Activated CD8-positive, alpha-beta memory T cell treated with anti-CD3 and anti-CD28 coated beads for 48 hours (primary cell): ENCODE measurements around the gene IFT22.
"Not testable (repeated sequence)": the region's sequence is repeated elsewhere in the genome, so short reads cannot be mapped to it uniquely, and the experiment has no call there.

Experiments
- DNase-seq, 3 experiments: peaks; one replicate each; pipeline ENCODE4 v3.0.0-alpha.2; 2020; ENCODE audit warnings: low read depth in 2 of 3, low spot score in 2 of 3

IFT22 gene

DNA sequence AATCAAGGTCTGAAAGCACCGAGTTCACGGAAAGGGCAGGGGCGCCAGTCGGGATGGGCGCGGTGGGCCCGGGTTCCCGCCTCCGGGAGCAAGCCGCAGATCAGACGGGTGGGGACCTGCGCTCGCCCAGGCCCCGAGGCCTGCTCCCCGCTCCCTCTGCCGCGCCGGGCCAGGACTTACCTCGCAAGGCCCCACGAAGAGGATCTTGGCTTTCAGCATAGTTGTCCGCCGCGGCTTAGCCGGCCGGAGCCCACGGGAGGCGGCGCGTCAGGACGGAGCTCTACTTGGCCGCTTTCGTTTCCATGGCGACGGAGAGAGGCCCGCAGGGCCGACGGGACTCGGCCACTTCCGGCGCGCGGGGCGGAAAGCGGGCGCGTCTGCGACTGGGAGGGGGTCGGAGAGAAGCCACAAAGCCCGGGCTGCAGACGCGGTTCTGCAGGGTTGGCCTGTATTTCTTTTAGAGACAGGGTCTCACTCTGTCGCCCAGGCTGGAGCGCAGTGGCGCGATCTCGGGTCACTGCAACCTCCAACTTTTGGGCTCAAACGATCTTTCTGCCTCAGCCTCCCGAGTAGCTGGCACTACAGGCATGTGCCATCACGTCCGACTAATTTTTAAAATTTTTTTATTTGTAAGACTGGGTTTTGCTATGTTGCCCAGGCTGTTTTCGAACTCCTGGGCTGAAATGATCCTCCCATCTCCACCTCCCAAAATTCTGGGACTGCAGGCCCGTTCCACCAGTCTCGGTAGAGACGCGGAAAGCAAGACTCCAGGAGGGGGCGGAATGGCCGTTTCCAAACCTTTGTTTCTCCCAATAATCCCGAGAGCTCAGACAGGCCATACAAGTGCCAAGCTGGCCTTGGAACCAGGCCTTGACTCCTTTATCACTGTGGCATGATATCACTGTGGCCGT, at the start of gene IFT22:
IFT22 (minus strand) TSS at position 322 of the 911 bp plus-strand sequence; CDS start at position 219, 103 bp downstream.
- peak; percentile 64 to 73 (median 68) for DNase-seq

DNA sequence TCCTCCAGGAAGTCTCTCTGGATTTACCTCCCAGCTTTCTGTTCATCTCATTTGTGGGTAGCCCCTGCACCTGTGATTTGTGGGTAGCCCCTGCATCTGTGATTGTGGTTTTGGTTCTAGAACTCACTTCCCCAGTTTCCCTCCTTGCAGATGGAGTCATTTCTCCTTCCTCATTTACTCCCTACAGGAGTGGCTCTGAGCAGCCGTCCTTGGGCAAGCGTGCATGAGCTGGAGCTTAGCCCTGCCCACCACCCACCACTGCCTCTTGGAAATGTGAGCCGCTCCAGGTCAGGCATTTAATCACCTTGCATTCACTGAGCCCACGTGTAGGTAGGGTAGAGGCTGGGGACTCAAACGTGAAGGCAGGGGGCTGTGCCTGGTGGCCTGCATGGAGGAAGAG, 49.2 kb upstream of the IFT22 start:
- DNase-seq = no peak

DNA sequence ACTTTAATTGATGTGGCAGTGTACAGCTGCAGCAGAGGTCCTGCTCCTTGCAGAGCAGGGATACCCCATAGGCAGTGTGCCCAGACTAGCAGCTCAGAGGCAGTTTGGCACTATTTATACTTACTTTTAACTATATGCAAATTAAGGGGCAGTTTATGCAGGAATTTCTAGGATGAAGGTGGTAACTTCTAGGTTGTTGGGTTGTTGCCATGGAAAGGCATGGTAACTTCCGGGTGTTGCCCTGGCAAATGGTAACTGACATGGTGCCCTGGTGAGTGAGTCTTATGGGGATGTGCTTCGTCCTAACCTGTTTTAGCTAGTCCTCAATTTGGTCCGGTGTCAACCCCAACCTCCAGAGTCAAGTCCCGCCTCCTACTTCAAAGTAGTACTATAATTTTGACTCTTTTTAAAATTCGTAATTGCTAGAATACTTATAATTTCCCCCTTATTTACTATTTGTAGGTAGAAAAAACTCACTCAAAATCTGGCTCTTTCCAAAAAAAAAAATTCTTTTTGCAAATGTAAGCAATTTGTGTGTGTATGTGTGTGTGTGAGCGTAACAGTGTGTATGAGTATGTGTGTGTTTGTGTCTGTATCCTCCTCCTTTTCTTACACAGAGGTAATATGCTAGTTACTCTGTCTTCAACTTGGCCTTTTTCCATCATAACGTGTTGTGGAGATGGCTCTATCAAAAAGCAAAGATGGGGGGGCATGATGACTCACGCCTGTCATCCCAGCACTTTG, 47.0 kb upstream of the IFT22 start:
- DNase-seq = no peak

DNA sequence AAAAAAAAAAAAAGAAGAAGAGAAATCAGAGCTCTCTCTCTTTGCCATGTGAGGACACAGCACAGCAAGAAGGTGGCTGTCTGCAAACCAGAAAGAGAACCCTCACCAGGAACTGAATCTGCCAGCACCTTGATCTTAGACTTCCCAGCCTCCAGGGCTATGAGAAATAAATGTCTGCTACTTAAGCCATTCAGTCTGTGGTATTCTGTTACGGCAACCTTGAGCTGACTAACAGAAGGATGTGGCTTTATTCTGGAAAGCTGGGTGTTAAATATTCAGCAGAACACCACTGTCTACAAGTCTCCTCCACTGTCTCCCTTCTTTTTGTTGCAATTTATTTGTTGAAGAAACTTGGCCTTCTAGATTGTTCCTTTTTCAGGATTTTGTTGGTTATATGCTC, 46.1 kb upstream of the IFT22 start:
- DNase-seq = no peak

DNA sequence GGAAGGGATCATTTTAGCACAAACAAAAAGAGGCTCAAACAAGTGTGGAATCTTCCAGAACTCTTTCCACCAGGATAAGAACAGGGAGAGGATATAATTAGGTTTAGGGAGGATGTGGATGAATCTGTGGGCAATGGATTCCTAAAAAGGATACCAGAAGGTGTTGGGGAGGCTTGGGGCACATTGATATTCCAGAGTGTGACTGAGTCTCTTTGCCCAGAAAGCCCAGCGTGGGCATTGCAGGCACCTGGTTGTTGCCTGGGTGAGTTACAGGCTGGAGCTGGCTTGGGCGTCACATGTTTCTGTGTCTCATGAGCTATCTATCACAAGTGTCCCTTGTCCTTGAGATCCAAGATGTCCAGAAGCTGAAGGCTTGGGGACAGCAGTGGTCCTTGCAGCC, 44.3 kb upstream of the IFT22 start:
- DNase-seq = no peak

DNA sequence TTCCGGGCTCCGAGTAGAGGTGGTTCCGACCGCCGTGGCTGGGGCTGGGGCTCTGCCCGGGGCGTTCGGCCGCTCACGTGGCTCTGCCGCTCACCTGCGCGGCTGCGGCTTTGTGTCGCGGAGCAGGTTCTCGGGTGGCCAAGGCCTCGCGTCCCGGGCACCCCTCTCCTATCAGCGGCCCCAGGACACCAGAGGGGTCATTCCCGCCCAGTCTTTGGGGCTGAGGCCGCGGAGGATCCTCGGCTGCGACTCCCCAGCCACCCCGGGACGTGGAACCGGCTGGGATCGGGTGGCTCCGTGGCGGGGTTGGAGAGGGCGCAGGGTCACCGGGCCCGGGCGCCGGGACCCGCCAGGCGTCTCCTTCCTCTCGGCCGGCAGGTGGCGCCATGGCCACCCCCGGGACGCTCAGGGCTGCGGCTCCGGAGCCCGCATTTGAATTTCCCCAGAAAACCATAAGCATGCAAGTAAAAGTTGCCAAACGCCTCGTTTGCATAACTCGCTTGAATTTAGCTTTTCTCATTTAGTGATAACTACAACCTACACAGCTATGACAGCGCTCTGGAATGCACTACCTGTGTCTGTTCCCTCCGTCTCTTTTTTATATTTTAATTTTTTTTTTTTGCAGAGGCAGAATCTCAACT, 42.2 kb upstream of the IFT22 start:
- peak; percentile 19 to 37 (median 36) for DNase-seq

DNA sequence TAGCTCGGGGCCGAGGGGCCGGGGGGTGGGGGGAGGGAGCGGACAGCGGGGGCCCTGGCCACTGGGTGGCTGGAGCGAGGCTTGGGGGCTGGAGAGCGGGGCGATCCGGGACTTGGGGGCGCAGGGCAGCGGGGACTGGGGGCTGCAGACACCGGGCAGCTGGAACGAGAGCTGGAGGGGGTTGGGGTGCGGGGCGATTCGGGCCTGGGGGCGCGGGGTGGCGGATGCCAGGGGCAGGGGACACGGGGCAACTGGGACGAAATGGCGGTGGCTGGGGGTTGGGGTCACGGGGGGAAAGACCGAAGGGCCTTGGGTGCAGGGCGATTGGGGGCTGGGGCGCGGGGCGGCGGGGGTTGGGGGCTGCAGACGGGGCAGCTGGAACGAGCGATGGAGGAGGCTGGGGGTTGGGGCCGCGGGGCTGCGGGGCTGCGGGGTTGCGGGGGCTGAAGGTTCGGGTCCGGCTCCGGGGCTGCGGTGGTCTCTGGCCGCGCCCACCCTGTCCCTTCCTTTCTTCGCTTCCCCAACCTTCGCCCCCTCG, 41.7 kb upstream of the IFT22 start:
- no peak for DNase-seq

DNA sequence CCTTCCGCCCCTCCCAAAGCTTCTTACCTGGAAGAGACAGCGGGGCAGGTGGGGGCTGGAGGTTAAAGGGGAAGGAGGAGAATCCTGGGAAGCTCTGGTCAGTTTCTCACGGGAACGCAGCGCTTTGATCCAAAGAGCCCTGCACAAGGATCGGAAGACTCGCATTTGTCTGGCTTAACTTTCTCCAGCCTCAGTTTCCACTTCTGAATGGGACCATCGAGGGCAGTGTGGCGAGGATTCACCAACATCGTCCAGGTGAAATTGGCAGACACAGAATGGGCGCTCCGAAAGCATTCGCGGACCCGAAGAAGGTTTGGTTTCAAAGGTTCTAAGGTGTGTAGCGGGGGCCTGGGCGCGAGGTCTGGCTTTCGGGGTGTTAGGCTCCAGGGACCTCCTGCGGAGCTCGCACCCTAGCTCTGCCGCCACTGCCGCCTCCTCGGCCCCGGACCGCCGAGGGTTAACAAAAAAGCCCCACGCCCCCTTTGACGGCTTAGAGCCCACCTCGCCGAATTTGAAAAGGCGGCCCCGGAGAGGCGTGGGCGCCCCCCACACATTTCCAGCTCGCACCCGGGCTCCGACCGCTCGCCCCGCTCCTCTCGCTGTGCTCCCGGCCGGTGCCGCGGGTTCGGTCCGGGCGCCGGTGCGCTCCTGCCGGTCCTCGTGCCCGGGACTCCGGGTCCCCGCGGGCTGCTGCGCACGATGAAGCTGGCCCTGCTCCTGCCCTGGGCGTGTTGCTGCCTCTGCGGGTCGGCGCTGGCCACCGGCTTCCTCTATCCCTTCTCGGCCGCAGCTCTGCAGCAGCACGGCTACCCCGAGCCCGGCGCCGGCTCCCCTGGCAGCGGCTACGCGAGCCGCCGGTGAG, 41.0 kb upstream of the IFT22 start, which contains the start of gene COL26A1:
COL26A1 (plus strand) TSS at position 542 of the 862 bp plus-strand sequence; CDS start at position 700, 158 bp downstream.
- DNase-seq = no peak

DNA sequence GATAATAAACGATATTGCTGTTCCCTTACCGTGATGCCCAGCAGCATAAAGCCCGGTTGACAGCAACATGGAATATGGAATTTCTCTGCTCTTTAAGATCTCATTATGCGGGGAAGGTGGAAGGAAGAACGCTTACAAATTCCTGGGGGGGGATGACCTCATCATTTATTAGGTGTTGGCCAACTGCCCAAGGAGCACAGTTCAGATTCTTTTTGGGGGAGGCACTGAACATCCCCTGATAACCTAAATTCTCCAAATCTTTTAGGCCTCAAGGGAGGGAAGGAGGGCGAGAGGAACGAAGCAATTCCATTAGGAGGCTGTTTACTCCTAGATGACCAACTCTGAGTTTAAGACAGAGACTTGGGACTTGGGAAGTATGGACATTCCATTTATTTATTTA, 35.8 kb upstream of the IFT22 start:
- DNase-seq = no peak

DNA sequence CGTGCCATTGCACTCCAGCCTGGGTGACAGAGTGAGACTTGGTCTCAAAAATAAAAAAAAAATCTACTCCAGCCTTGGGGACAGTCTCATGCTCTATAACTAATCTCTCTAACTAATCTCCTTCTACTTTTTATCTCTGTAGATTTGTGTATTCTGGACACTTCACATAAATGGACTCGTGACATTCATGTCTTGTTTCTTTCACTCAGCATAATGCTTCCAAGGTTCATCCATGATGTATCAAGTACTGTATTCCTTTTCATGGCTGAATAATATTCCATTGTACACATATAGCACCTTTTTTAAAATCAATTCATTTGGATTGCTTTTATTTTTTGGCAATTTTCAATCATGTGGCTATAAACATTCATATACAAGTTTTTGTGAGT, 31.3 kb upstream of the IFT22 start:
- DNase-seq = no peak

DNA sequence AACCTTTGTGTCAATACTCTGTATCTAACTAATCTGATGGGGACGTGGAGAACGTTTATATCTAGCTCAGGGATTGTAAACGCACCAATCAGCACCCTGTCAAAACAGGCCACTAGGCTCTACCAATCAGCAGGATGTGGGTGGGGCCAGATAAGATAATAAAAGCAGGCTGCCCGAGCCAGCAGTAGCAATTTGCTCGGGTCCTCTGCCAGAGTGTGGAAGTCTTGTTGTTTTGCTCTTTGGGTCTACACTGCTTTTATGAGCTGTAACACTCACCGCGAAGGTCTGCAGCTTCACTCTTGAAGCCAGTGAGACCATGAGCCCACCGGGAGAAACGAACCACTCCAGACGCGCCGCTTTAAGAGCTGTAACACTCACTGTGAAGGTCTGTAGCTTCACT, 27.7 kb upstream of the IFT22 start:
- not testable (repeated sequence) for DNase-seq

DNA sequence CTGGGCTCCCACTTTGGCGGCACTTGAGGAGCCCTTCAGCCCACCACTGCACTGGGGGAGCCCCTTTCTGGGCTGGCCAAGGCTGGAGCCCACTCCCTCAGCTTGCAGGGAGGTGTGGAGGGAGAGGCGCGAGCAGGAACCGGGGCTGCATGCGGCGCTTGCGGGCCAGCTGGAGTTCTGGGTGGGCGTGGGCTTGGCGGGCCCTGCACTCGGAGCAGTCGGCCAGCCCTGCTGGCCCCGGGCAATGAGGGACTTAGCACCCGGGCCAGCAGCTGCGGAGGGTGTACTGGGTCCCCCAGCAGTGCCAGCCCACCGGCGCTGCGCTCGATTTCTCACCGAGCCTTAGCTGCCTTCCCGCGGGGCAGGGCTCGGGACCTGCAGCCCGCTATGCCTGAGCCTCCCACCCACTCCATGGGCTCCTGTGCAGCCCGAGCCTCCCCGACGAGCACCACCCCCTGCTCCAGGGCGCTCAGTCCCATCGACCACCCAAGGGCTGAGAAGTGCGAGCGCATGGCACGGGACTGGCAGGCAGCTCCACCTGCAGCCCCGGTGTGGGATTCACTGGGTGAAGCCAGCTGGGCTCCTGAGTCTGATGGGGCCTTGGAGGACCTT, 26.9 kb upstream of the IFT22 start:
- DNase-seq = not testable (repeated sequence)

DNA sequence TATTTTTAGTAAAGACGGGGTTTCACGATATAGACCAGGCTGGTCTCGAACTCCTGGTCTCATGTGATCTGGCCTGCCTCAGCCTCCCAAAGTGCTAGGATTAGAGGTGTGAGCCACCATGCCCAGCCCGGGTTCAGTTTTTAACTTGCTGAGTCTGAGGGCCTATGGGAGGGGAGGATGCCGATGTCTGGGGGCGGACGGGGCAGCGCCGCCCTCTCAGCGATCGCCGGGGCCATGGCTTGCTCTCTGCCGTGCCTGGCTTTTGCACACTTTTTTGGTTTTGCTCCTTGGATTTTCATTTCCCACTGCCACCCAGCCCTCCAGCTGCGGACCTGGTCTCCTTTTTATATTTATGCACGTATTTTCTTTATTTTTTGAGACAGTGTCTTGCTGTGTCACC, 25.9 kb upstream of the IFT22 start:
- no peak for DNase-seq

DNA sequence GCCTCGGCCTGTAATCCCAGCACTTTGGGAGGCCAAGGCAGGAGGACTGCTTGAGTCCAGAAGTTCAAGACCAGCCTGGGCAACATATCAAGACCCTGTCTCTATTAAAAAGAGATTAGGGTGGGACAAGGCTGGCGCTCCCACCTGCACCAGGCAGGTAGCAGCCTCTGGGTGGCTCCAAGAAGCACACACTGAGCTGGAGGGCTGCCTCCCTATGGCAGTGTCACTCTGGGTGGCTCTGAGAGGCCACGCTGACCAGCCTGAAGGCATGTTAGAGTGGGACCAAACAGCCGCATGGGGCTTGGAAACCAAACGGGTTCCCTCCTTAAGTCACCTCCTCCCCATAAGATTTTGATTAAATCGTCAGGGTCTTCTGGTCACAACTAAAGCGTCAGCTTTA, 21.3 kb upstream of the IFT22 start:
- no peak for DNase-seq

DNA sequence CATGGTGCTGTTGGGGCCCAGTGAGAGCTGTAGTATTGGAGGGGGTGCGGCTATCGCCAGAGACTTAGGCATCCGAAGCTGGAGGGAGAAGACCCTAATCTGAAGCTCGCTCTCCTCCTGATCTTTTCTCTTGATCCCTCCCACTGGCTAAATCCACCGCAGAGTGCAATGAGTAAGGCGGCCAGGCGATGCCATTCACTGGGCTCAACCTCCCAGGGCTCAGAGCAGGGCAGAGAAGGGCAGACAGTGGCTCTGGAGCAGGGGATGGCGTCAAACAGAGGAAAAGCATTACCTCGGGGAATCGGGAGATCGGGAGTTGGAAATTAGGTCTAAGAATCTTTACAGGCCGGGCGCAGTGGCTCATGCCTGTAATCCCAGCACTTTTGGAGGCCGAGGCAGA, 18.8 kb upstream of the IFT22 start:
- DNase-seq = no peak

DNA sequence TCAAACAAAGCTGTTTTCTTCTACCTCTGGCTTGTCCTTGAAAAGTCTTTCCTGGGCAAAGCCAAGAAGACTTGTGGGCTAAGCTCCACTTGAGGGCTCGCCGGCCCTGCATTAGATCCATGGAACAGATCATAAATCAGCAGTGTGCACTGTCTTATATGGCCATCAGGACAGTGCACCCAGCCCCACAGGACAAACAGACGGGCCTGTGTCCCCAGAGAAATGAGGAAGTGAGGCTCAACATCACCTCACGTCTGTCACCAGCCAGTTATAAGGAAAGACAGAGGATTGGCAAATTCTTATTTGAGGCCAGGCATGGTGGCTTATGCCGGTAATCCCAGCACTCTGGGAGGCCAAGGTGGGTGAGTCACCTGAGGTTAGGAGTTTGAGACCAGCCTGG, 12.3 kb upstream of the IFT22 start:
- no peak for DNase-seq

DNA sequence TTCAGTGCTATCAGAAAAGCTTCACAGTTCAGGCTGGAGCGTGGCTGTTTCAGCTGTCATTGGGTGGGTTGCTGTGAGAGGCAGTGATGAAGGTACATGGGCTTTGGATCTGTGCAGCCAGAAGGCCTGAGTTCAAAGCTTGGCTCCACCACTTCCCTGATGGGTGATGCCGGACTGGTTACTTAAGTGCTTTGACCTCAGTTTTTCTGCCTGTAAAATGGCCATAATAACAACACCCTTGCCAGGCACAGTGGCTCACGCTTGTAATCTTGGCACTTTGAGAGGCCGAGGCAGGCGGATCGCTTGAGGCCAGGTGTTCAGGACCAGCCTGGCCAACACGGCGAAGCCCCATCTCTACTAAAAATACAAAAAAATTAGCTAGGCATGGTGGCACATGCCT, 10.4 kb upstream of the IFT22 start:
- no peak for DNase-seq

DNA sequence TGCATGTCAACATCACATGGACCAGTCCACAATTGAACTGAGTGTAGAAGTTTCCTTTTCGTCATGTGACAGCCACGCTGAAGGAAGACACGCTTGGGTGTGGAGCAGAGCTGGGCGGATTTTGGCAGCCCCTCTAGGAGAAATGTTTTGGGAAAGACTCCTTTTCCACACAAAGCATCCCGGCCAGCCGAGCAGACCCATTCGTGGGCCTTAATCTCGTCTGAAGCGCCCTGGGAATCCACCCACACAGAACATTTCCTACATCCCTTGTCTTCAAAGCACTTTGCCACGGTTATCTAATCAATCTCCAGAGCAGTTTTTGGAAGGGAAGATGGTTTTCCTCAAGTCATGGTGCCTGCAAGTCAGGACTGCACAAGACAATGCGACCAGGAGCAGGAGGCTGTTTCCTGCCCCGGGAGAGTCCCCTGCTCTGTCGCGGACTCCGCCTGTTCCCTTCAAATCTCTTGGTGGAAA, 8.4 kb upstream of the IFT22 start:
- DNase-seq = no peak

DNA sequence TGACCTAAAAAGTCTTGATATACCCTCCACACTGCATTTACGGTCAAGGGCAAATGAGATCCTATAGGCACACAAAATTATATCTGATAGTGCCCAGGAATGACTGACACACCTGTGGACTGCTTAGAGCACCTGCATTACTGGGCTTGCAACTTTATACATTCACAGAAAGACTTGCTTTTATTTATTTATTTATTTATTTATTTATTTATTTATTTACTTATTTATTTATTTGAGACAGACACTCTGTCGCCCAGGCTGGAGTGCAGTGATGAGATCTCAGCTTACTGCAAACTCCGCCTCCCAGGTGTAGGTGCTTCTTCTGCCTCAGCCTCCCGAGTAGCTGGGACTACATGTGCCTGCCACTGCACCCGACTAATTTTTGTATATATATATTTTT, 6.5 kb upstream of the IFT22 start:
- no peak for DNase-seq

DNA sequence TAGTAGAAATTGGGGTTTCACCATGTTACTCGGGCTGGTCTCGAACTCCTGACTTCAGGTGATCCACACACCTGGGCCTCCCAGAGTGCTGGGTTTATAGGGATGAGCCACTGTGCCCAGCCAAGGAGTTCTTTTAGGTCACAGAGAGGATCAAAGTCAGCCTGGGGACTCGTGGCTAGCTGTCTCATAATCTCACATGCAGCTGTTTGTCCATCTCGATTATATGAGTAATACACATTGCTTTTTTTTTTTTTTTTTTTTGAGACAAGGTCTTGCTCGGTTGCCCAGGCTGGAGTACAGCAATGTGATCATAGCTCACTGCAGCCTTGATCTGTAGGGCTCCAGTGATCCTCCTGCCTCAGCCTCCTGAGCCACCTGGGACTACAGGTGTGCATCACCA, 2.2 kb downstream of the IFT22 start:
- DNase-seq = no peak
